ENCODE data around the gene GOLGA3. TPM values are rescaled to one million over a fixed set of nuclear protein-coding genes. Genes with fewer than 3 reads are reported as not detected.

The GOLGA3 gene
- total RNA-seq, 2 donors from 2014 or later, result 38.2 to 43.5 TPM

DNA sequence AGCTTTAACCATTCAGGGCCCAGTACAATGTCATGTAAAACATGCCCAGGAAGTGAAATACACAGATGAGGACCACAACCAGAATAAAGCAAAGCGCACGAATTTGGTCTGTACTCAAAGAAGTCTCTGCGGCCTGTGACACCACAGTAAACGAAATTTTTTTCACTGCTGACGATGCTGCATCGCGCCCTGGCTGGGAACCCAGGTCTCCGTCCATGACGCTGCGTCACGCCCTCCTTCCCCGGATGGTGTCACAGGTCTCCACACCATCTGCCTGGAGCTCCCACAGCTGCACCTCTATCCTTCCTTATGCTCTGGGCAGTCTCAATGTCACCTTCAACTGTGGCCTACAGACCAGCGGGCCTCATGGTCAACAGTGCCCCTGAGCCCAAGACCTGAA, 84.8 kb downstream of the GOLGA3 start:
- H3K27me3 ChIP-seq (ENCODE audit: control insufficient read depth, insufficient read depth, low read length, poor library complexity, severe bottlenecking), result no peaks in the 10 kb centered on the region
- 92 to 94% methylated on average over 12 to 13 of the region's 13 CpGs for WGBS, 2 experiments (ENCODE audit: insufficient coverage in 1 of 2, insufficient read length in 1 of 2)
- no peaks in the 10 kb centered on the region for H3K9me3 ChIP-seq (ENCODE audit: control insufficient read depth, low read length)

DNA sequence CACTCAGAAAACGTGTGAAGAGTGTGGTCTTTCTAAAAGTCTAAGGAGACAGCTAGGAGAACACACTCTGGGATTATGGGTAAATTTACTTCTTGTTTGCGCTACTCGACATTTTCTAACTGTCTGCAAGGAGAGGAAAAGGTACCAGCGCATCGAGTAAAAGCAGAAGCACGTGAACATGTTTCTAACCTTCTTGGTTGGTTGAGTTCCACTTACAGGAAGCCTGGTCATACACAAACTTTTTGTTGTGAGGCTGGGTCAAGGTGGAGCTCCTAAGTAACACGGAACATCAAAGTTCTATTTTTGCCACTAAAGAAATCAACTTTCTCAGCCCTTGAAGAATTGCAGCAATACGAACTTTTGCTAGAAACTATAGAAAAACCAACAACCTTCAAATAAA, 87.0 kb downstream of the GOLGA3 start:
- no peaks in the 10 kb centered on the region for H3K27me3 Mint-ChIP-seq (ENCODE audit: insufficient read depth)
- H3K4me3 Mint-ChIP-seq, result no peak overlapping the region
- no peak overlapping the region for H3K9ac ChIP-seq (ENCODE audit: extremely low read depth, low read length, poor library complexity, severe bottlenecking)
- no peaks in the 10 kb centered on the region for H3K9me3 ChIP-seq (ENCODE audit: control insufficient read depth, low read length)
- H3K9me3 Mint-ChIP-seq, result no peaks in the 10 kb centered on the region
- H3K36me3 Mint-ChIP-seq (ENCODE audit: low read depth), result peaks cover 90% of the 10 kb centered on the region
- no peak overlapping the region for H3K27ac Mint-ChIP-seq
- no peak for DNase-seq
- H3K27me3 ChIP-seq (ENCODE audit: control insufficient read depth, insufficient read depth, low read length, poor library complexity, severe bottlenecking), result no peaks in the 10 kb centered on the region
- 93 to 98% methylated on average over 8 of the region's 8 CpGs for WGBS, 2 experiments (ENCODE audit: insufficient coverage in 1 of 2, insufficient read length in 1 of 2)
- TF ChIP-seq, protein P1, sequence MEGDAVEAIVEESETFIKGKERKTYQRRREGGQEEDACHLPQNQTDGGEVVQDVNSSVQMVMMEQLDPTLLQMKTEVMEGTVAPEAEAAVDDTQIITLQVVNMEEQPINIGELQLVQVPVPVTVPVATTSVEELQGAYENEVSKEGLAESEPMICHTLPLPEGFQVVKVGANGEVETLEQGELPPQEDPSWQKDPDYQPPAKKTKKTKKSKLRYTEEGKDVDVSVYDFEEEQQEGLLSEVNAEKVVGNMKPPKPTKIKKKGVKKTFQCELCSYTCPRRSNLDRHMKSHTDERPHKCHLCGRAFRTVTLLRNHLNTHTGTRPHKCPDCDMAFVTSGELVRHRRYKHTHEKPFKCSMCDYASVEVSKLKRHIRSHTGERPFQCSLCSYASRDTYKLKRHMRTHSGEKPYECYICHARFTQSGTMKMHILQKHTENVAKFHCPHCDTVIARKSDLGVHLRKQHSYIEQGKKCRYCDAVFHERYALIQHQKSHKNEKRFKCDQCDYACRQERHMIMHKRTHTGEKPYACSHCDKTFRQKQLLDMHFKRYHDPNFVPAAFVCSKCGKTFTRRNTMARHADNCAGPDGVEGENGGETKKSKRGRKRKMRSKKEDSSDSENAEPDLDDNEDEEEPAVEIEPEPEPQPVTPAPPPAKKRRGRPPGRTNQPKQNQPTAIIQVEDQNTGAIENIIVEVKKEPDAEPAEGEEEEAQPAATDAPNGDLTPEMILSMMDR (conservative IDR thresholded peaks at IDR 0.05), result no peak
- H3K27ac ChIP-seq (ENCODE audit: low read depth, low read length), result no peak overlapping the region
- H3K4me3 ChIP-seq (ENCODE audit: low read length), result no peak overlapping the region
- no peaks in the 10 kb centered on the region for H3K4me1 ChIP-seq (ENCODE audit: control insufficient read depth, insufficient read depth, low read length)
- no peaks in the 10 kb centered on the region for H3K4me1 Mint-ChIP-seq
- peaks cover 92% of the 10 kb centered on the region for H3K36me3 ChIP-seq (ENCODE audit: control insufficient read depth, insufficient read depth, low read length)

More for the DNA sequence above, 84.8 kb downstream of the GOLGA3 start:
- Mint-ChIP-seq H3K27ac (no peak overlapping the region), H3K4me3 (no peak overlapping the region), H3K4me1 (no peaks in the 10 kb centered on the region), H3K9me3 (no peaks in the 10 kb centered on the region), H3K36me3 (ENCODE audit: low read depth) (peaks cover 93% of the 10 kb centered on the region), H3K27me3 (ENCODE audit: insufficient read depth) (no peaks in the 10 kb centered on the region)
- TF ChIP-seq, protein P1 (conservative IDR thresholded peaks at IDR 0.05), result no peak
- Histone ChIP-seq H3K4me3 (ENCODE audit: low read length) (no peak overlapping the region), H3K27ac (ENCODE audit: low read depth, low read length) (no peak overlapping the region), H3K4me1 (ENCODE audit: control insufficient read depth, insufficient read depth, low read length) (no peaks in the 10 kb centered on the region), H3K36me3 (ENCODE audit: control insufficient read depth, insufficient read depth, low read length) (peaks cover 92% of the 10 kb centered on the region), H3K9ac (ENCODE audit: extremely low read depth, low read length, poor library complexity, severe bottlenecking) (no peak overlapping the region)
- no peak for DNase-seq

DNA sequence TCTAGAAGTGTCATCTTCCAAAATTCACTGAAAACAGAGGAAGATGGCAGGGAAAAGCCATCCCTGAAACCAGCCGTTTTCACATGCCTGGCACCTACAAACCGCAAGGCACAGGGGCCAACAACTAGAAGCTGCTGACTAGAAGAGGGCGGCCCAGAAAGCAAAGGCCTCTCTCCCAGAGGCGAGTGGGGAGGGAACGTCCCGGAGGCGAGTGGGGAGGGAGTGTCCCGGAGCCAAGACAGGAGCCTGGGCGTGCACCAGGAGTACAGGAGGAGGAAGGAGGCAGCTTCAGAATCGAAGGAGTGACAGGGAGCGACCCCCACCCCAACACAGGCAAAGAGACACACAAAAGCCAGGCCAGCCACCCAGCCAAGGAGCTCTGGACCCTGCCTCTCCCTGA, 88.0 kb downstream of the GOLGA3 start:
- no peaks in the 10 kb centered on the region for H3K9me3 Mint-ChIP-seq
- Histone ChIP-seq H3K4me3 (ENCODE audit: low read length) (no peak overlapping the region), H3K9ac (ENCODE audit: extremely low read depth, low read length, poor library complexity, severe bottlenecking) (no peak overlapping the region), H3K27ac (ENCODE audit: low read depth, low read length) (no peak overlapping the region), H3K36me3 (ENCODE audit: control insufficient read depth, insufficient read depth, low read length) (peaks cover 92% of the 10 kb centered on the region), H3K9me3 (ENCODE audit: control insufficient read depth, low read length) (no peaks in the 10 kb centered on the region), H3K4me1 (ENCODE audit: control insufficient read depth, insufficient read depth, low read length) (no peaks in the 10 kb centered on the region), H3K27me3 (ENCODE audit: control insufficient read depth, insufficient read depth, low read length, poor library complexity, severe bottlenecking) (no peaks in the 10 kb centered on the region)
- H3K4me3 Mint-ChIP-seq, result no peak overlapping the region
- no peaks in the 10 kb centered on the region for H3K4me1 Mint-ChIP-seq
- DNase-seq, result peak; percentile 35
- TF ChIP-seq, protein P1 (conservative IDR thresholded peaks at IDR 0.05), result no peak
- WGBS, 2 experiments (ENCODE audit: insufficient coverage in 1 of 2, insufficient read length in 1 of 2), result 94 to 95% methylated on average over 9 to 10 of the region's 11 CpGs
- no peaks in the 10 kb centered on the region for H3K27me3 Mint-ChIP-seq (ENCODE audit: insufficient read depth)
- peaks cover 89% of the 10 kb centered on the region for H3K36me3 Mint-ChIP-seq (ENCODE audit: low read depth)
- H3K27ac Mint-ChIP-seq, result peak overlapping the region; percentile 31
